Spleen (tissue), 11 donors: ENCODE results near the gene VWA2. TPM values are rescaled to one million over a fixed set of nuclear protein-coding genes. Genes with fewer than 3 reads are reported as not detected.

ENCODE experiments used
- DNase-seq: peaks from one replicate; pipeline ENCODE4 v3.0.0-alpha.2; 2020
- H3K27ac ChIP-seq, 8 donors: fragments of 200-600 bp; sonication (generic) in 7 of 8; 1 replicate in 4 of 8; 2 replicates in 4 of 8; pipeline versions ENCODE4 v1.5.0 to v1.8.0; 2016 to 2021; ENCODE audit warnings: inconsistent platforms in 4 of 8, mild to moderate bottlenecking in 4 of 8, moderate library complexity in 1 of 8
- H3K27me3 ChIP-seq, 7 donors: fragments of 200-600 bp; sonication (generic) in 6 of 7; replicated peaks in 1 of 7; 1 replicate in 4 of 7; 2 replicates in 3 of 7; pipeline versions ENCODE4 v1.5.0 to v1.8.0; 2016 to 2021; ENCODE audit warnings: inconsistent platforms in 3 of 7, mild to moderate bottlenecking in 1 of 7
- H3K36me3 ChIP-seq, 6 donors: fragments of 200-600 bp; sonication (generic) in 5 of 6; 1 replicate in 4 of 6; 2 replicates in 2 of 6; pipeline versions ENCODE4 v1.5.0 to v1.8.0; 2016 to 2021; ENCODE audit warnings: inconsistent platforms in 2 of 6
- H3K4me1 ChIP-seq, 6 donors: fragments of 200-600 bp; sonication (generic) in 5 of 6; 1 replicate in 3 of 6; 2 replicates in 3 of 6; pipeline versions ENCODE4 v1.5.0 to v1.8.0; 2016 to 2021; ENCODE audit warnings: inconsistent platforms in 3 of 6
- H3K4me3 ChIP-seq, 8 donors: fragments of 200-600 bp; sonication (generic) in 7 of 8; 1 replicate in 4 of 8; 2 replicates in 4 of 8; pipeline versions ENCODE4 v1.5.0 to v1.8.0; 2016 to 2021; ENCODE audit warnings: inconsistent platforms in 4 of 8, mild to moderate bottlenecking in 4 of 8, moderate library complexity in 2 of 8
- H3K9me3 ChIP-seq, 8 donors: fragments of 200-600 bp; sonication (generic) in 7 of 8; 1 replicate in 4 of 8; 2 replicates in 4 of 8; pipeline versions ENCODE4 v1.5.0 to v1.8.0; 2016 to 2021; ENCODE audit warnings: inconsistent platforms in 4 of 8
- POLR2A ChIP-seq, 3 donors: fragments of 450-650 bp; IDR thresholded peaks; one replicate each; pipeline ENCODE4 v1.5.1; 2017; ENCODE audit warnings: antibody characterized with exemption in 3 of 3, mild to moderate bottlenecking in 1 of 3
- POLR2AphosphoS5 ChIP-seq, 3 donors: sonication (generic); formaldehyde crosslinking; IDR thresholded peaks; one replicate each; pipeline ENCODE4 v1.5.1; 2017; ENCODE audit warnings: antibody characterized with exemption in 3 of 3
- WGBS, 5 donors: extraction: QIAGEN DNeasy Blood & Tissue Kit in 3 of 5; methylation state at CpG; one replicate each; pipeline versions ENCODE4 v1.1.5 to v1.1.7; 2013 to 2018; 5-methylcytosine and 5-hydroxymethylcytosine counted together
- intact Hi-C: fragments of 100-400 bp; cut with DNase I; formaldehyde crosslinking; loops from one replicate; pipeline ENCODE4 v1.15.0; 2023; ENCODE audit warnings: low total_unique reads
- polyA plus RNA-seq, 3 donors: library from polyadenylated mRNA; stranded (reverse); fragments of 200-250 nt; gene quantifications; one replicate each; pipeline ENCODE4 v1.2.1, GENCODE V29; 2013
- total RNA-seq, 7 donors: library from RNA; depleted of rRNA in 3 of 7; stranded (reverse); fragments of >200 nt in 3 of 7; fragmentation: NEBNext Ultra II Directional in 4 of 7; extraction: Animal tissue kit (Norgen Biotek cat#: 25700) in 4 of 7; gene quantifications; one replicate each; pipeline versions ENCODE4 v1.1.0 to v1.2.1, GENCODE V29; 2016 to 2021
- TF ChIP-seq, protein P1 (sequence below), 11 experiments: fragments of 200-600 bp in 7 of 11; fragments of 450-650 bp in 4 of 11; sonication (generic) in 4 of 11; IDR thresholded peaks in 8 of 11; conservative IDR thresholded peaks in 3 of 11; 1 replicate in 7 of 11; 2 replicates in 4 of 11; pipeline versions ENCODE4 v1.4.0 to v1.8.0; 2016 to 2021; ENCODE audit warnings: antibody characterized with exemption in 11 of 11, inconsistent platforms in 4 of 11, mild to moderate bottlenecking in 1 of 11
- donor health status: healthy with polysubstance abuse.
- donor health status: DM: no; HTN: no; CAD: no; lungs with moderate emphysema.
- donor health status: DM: no; HTN: no; CAD: no.
- donor health status: Bipolar disorder and iron deficiency.
- donor health status: healthy.
- donor health status: DM: no; HTN: no; CAD: no.
- donor health status: DM: yes; HTN: yes; CAD: no.

Gene VWA2
- total and polyA plus RNA-seq, 10 donors = 0.02 to 1.9 (median 0.50) TPM; not detected in 1

DNA sequence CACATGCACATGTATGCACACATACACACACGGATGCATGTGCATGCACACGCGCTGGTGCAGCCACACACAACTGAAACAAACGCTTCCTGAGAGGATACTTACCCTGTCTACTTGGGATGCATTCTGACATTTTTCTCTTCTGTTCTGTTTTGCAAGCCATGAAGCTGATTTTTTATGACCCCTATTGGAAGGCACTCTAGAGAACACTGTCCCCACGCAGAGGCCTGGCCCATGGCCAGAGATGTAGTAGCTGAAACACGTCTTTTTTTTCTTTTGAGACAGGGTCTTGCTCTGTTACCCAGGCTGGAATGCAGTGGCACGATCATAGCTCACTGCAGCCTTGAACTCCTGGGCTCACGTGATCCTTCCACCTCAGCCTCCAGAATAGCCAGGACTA lies 47.9 kb downstream of the VWA2 start:
- Histone ChIP-seq H3K4me3 (no peak overlapping the region), H3K36me3 (peaks cover 0 to 15% (median 3%) of the 10 kb centered on the region in 6 donors), H3K27me3 (no peaks in the 10 kb centered on the region), H3K27ac (no peak overlapping the region), H3K9me3 (no peaks in the 10 kb centered on the region), H3K4me1 (peaks cover 0 to 17% (median 9%) of the 10 kb centered on the region in 6 donors)
- peak; percentile 54 for DNase-seq
- 64 to 80% (median 69%) methylated on average over 8 of the region's 8 CpGs for WGBS, 5 donors
- TF ChIP-seq POLR2A (IDR thresholded peaks at IDR 0.05) (no peak), POLR2AphosphoS5 (IDR thresholded peaks at IDR 0.05) (peak in 1 of 3 donors; percentile 12)
- intact Hi-C loops = no loop called here

DNA sequence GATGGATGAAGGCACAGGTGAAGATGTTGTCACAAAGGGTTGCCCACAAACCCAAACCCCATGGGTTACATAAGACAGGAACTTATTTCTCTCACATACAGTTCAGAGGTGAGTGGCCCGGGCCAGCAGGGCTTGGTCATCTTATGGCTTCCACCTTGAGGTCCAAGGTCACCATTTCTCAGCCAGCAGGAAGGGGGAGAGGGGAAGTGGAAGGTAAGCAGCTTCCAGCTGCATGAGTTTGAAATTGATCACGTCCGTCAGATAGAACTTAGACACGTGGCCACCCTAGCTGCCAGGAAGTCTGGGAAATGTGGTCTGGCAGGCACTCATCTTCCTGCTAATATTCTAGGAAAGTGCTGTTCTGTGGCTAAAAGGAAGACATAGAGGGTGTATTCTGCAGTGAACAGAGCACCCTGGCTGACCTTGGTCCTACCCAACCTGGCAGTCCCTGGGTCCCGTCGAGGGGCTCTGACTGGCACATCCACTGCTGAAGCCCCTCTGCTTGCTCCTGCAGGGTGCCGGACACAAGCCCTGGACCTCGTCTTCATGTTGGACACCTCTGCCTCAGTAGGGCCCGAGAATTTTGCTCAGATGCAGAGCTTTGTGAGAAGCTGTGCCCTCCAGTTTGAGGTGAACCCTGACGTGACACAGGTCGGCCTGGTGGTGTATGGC lies 49.5 kb downstream of the VWA2 start:
- intact Hi-C loops = no loop called here
- 60 to 78% (median 61%) methylated on average over 8 to 11 of the region's 11 CpGs for WGBS, 5 donors

DNA sequence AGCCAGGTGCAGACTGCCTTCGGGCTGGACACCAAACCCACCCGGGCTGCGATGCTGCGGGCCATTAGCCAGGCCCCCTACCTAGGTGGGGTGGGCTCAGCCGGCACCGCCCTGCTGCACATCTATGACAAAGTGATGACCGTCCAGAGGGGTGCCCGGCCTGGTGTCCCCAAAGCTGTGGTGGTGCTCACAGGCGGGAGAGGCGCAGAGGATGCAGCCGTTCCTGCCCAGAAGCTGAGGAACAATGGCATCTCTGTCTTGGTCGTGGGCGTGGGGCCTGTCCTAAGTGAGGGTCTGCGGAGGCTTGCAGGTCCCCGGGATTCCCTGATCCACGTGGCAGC lies 50.0 kb downstream of the VWA2 start:
- intact Hi-C loops = no loop called here
- H3K9me3 ChIP-seq = no peaks in the 10 kb centered on the region
- H3K27ac ChIP-seq = peak overlapping the region in 1 of 8 donors; percentile 48
- peak; percentile 71 for DNase-seq
- H3K36me3 ChIP-seq = peaks cover 0 to 34% (median 3%) of the 10 kb centered on the region in 6 donors
- no peaks in the 10 kb centered on the region for H3K27me3 ChIP-seq
- H3K4me1 ChIP-seq = peaks cover 0 to 17% (median 9%) of the 10 kb centered on the region in 6 donors
- TF ChIP-seq POLR2A (IDR thresholded peaks at IDR 0.05) = no peak
- TF ChIP-seq, protein P1, sequence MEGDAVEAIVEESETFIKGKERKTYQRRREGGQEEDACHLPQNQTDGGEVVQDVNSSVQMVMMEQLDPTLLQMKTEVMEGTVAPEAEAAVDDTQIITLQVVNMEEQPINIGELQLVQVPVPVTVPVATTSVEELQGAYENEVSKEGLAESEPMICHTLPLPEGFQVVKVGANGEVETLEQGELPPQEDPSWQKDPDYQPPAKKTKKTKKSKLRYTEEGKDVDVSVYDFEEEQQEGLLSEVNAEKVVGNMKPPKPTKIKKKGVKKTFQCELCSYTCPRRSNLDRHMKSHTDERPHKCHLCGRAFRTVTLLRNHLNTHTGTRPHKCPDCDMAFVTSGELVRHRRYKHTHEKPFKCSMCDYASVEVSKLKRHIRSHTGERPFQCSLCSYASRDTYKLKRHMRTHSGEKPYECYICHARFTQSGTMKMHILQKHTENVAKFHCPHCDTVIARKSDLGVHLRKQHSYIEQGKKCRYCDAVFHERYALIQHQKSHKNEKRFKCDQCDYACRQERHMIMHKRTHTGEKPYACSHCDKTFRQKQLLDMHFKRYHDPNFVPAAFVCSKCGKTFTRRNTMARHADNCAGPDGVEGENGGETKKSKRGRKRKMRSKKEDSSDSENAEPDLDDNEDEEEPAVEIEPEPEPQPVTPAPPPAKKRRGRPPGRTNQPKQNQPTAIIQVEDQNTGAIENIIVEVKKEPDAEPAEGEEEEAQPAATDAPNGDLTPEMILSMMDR (IDR thresholded peaks at IDR 0.05 in 8 of 11, conservative IDR thresholded peaks at IDR 0.05 in 3 of 11) = no peak
- TF ChIP-seq POLR2AphosphoS5 (IDR thresholded peaks at IDR 0.05) = peak in 2 of 3 donors; percentile 32 to 73
- no peak overlapping the region for H3K4me3 ChIP-seq
- WGBS, 5 donors = 91 to 95% (median 92%) methylated on average over 9 to 16 of the region's 16 CpGs

More for the DNA sequence above, 49.5 kb downstream of the VWA2 start:
- H3K27me3 ChIP-seq = no peaks in the 10 kb centered on the region
- H3K36me3 ChIP-seq = peaks cover 0 to 29% (median 3%) of the 10 kb centered on the region in 6 donors
- DNase-seq = peak; percentile 33
- peak overlapping the region in 2 of 8 donors; percentile 20 to 48 for H3K27ac ChIP-seq
- TF ChIP-seq POLR2AphosphoS5 (IDR thresholded peaks at IDR 0.05) = peak in 1 of 3 donors; percentile 23
- TF ChIP-seq, protein P1 (IDR thresholded peaks at IDR 0.05 in 8 of 11, conservative IDR thresholded peaks at IDR 0.05 in 3 of 11) = no peak
- H3K4me3 ChIP-seq = no peak overlapping the region
- H3K4me1 ChIP-seq = peaks cover 0 to 17% (median 9%) of the 10 kb centered on the region in 6 donors
- no peaks in the 10 kb centered on the region for H3K9me3 ChIP-seq

DNA sequence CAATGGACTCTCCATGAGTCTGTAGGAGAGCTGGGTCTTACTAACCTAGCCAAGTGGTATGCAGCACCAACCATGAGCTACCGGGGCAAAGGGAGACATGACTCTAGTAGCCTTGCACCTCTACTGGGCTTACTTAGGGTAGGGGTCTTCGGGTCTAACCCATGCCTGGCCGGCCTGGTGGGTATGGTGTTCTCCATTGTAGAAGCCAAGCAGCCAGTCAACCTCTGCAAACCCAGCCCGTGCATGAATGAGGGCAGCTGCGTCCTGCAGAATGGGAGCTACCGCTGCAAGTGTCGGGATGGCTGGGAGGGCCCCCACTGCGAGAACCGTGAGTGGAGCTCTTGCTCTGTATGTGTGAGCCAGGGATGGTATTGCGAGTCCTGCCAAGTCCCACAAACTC lies 51.0 kb downstream of the VWA2 start:
- Histone ChIP-seq H3K36me3 (peaks cover 0 to 40% (median 5%) of the 10 kb centered on the region in 6 donors), H3K27me3 (no peaks in the 10 kb centered on the region), H3K4me3 (no peak overlapping the region), H3K27ac (no peak overlapping the region), H3K4me1 (peaks cover 0 to 17% (median 9%) of the 10 kb centered on the region in 6 donors), H3K9me3 (peaks cover under 1 to 9% (median 4%) of the 10 kb centered on the region in 8 donors)
- TF ChIP-seq POLR2AphosphoS5 (IDR thresholded peaks at IDR 0.05) (peak in 2 of 3 donors; percentile 40 to 46), POLR2A (IDR thresholded peaks at IDR 0.05) (no peak)
- DNase-seq = peak; percentile 70
- intact Hi-C loops = no loop called here
- 91 to 98% (median 96%) methylated on average over 9 to 10 of the region's 10 CpGs for WGBS, 5 donors

DNA sequence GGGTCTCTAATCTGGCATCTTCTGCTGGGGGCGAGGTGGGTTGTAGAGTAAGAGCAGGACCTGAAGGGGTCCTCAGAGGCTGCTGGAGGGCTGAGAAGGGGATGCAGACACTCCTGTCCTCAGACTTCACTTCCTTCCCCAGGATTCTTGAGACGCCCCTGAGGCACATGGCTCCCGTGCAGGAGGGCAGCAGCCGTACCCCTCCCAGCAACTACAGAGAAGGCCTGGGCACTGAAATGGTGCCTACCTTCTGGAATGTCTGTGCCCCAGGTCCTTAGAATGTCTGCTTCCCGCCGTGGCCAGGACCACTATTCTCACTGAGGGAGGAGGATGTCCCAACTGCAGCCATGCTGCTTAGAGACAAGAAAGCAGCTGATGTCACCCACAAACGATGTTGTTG lies 52.0 kb downstream of the VWA2 start:
- peaks cover 0 to 50% (median 16%) of the 10 kb centered on the region in 6 donors for H3K36me3 ChIP-seq
- H3K4me1 ChIP-seq = peaks cover 0 to 15% (median 8%) of the 10 kb centered on the region in 6 donors
- 84 to 96% (median 90%) methylated on average over 7 of the region's 7 CpGs for WGBS, 5 donors
- TF ChIP-seq POLR2AphosphoS5 (IDR thresholded peaks at IDR 0.05) = peak in 2 of 3 donors; percentile 13 to 34
- TF ChIP-seq, protein P1 (IDR thresholded peaks at IDR 0.05 in 8 of 11, conservative IDR thresholded peaks at IDR 0.05 in 3 of 11) = no peak
- TF ChIP-seq POLR2A (IDR thresholded peaks at IDR 0.05) = no peak
- no peak overlapping the region for H3K27ac ChIP-seq
- H3K27me3 ChIP-seq = no peaks in the 10 kb centered on the region
- H3K4me3 ChIP-seq = no peak overlapping the region
- peaks cover 8 to 20% (median 14%) of the 10 kb centered on the region in 8 donors for H3K9me3 ChIP-seq
- peak; percentile 64 for DNase-seq
- intact Hi-C loops = no loop called here
